HG02763 (cell line): Measurements from ENCODE around the gene PSMC5.

ENCODE experiments used
- ATAC-seq: cut with Tn5 transposase; IDR thresholded peaks from one replicate; pipeline ENCODE4 v1.9.1; 2021; ENCODE audit warnings: mild to moderate bottlenecking, moderate library complexity; ENCODE audit not compliant: unreplicated experiment

The PSMC5 gene

GRCh38 chr17:63820963-63821561, 6.2 kb upstream of the PSMC5 start:
- ATAC-seq, result no peak

GRCh38 chr17:63821804-63822203, 5.4 kb upstream of the PSMC5 start:
- no peak for ATAC-seq

- ATAC-seq, result no peak
Measured at GRCh38 chr17:63822537-63822936, 4.7 kb upstream of the PSMC5 start.

- ATAC-seq, result no peak
Measured at GRCh38 chr17:63823659-63824331, 3.4 kb upstream of the PSMC5 start.

- no peak for ATAC-seq
Measured at GRCh38 chr17:63824362-63824761, 2.9 kb upstream of the PSMC5 start.

- no peak for ATAC-seq
Measured at GRCh38 chr17:63826468-63827001, 696 bp upstream of the PSMC5 start.

GRCh38 chr17:63827801-63828221, 580 bp downstream of the PSMC5 start:
- ATAC-seq, result no peak

GRCh38 chr17:63828936-63829335, 1.7 kb downstream of the PSMC5 start:
- ATAC-seq, result no peak

- ATAC-seq, result no peak
Measured at GRCh38 chr17:63830278-63830677, 3.0 kb downstream of the PSMC5 start.

- no peak for ATAC-seq
Measured at GRCh38 chr17:63830904-63831491, 3.8 kb downstream of the PSMC5 start.

- no peak for ATAC-seq
Measured at GRCh38 chr17:63831505-63831904, 4.3 kb downstream of the PSMC5 start.

- no peak for ATAC-seq
Measured at GRCh38 chr17:63832014-63832413, 4.8 kb downstream of the PSMC5 start.

- ATAC-seq, result no peak
Measured at GRCh38 chr17:63832455-63832854, 5.2 kb downstream of the PSMC5 start.

- ATAC-seq, result no peak
Measured at GRCh38 chr17:63833026-63833740, 6.0 kb downstream of the PSMC5 start.

- ATAC-seq, result no peak
Measured at GRCh38 chr17:63833741-63834373, 6.6 kb downstream of the PSMC5 start.

- no peak for ATAC-seq
Measured at GRCh38 chr17:63834431-63835166, 7.4 kb downstream of the PSMC5 start.

GRCh38 chr17:63835167-63835720, 8.0 kb downstream of the PSMC5 start:
- no peak for ATAC-seq

GRCh38 chr17:63836811-63837210, 9.6 kb downstream of the PSMC5 start:
- no peak for ATAC-seq

GRCh38 chr17:63837480-63837879, 10.2 kb downstream of the PSMC5 start:
- ATAC-seq, result no peak

GRCh38 chr17:63837962-63838600, 10.8 kb downstream of the PSMC5 start:
- ATAC-seq, result no peak
